SJSA1 (cell line): ENCODE data around the gene ADGRB2. TPM values are rescaled to one million over a fixed set of nuclear protein-coding genes. Genes with fewer than 3 reads are reported as not detected.

Experiments used
- DNase-seq, 2 experiments: peaks; one replicate each; pipeline ENCODE4 v3.0.0-alpha.2; 2015 to 2020; ENCODE audit warnings: low spot score in 2 of 2, low read depth in 1 of 2
- H3K27ac ChIP-seq: fragments of 250-450 bp; sonication (Bioruptor Pico); 2 replicates; pipeline ENCODE4 v1.5.1; 2020; ENCODE audit warnings: mild to moderate bottlenecking, moderate library complexity
- H3K27me3 ChIP-seq: fragments of 250-450 bp; sonication (Bioruptor Pico); replicated peaks from 2 replicates; pipeline ENCODE4 v1.5.1; 2020; ENCODE audit warnings: mild to moderate bottlenecking, moderate library complexity
- H3K36me3 ChIP-seq: fragments of 250-450 bp; sonication (Bioruptor Pico); 2 replicates; pipeline ENCODE4 v1.5.1; 2020; ENCODE audit warnings: mild to moderate bottlenecking
- H3K4me1 ChIP-seq: fragments of 250-450 bp; sonication (Bioruptor Pico); replicated peaks from 2 replicates; pipeline ENCODE4 v1.6.1; 2021; ENCODE audit warnings: mild to moderate bottlenecking
- H3K4me3 ChIP-seq: fragments of 250-450 bp; sonication (Bioruptor Pico); 2 replicates; pipeline ENCODE4 v1.5.1; 2020; ENCODE audit warnings: mild to moderate bottlenecking
- H3K9me3 ChIP-seq: fragments of 250-450 bp; sonication (Bioruptor Pico); replicated peaks from 2 replicates; pipeline ENCODE4 v1.5.1; 2020; ENCODE audit warnings: mild to moderate bottlenecking
- total RNA-seq: library from RNA; depleted of rRNA; stranded (reverse); fragments of >200 nt; shearing (Covaris generic); gene quantifications from 2 replicates; pipeline ENCODE4 v1.2.3, GENCODE V29; 2014

ADGRB2 gene
- total RNA-seq, 1 experiment from 2014 or later, result 15.4 TPM

GRCh38 chr1:31772669-31773248, 8.6 kb upstream of the ADGRB2 start:
- DNase-seq, result no peak
- H3K4me3 ChIP-seq, result no peak overlapping the region
- no peaks in the 10 kb centered on the region for H3K36me3 ChIP-seq
- no peaks in the 10 kb centered on the region; the same call in 1 of the 2 replicates for H3K4me1 ChIP-seq
- H3K27ac ChIP-seq, result no peak overlapping the region
- H3K9me3 ChIP-seq, result no peaks in the 10 kb centered on the region
- peaks cover 18% of the 10 kb centered on the region for H3K27me3 ChIP-seq

- no peak overlapping the region for H3K27ac ChIP-seq
- H3K9me3 ChIP-seq, result no peaks in the 10 kb centered on the region
- no peak overlapping the region for H3K4me3 ChIP-seq
- peaks cover 18% of the 10 kb centered on the region for H3K27me3 ChIP-seq
- DNase-seq, result no peak
- H3K4me1 ChIP-seq, result no peaks in the 10 kb centered on the region; the same call in 1 of the 2 replicates
- no peaks in the 10 kb centered on the region for H3K36me3 ChIP-seq
Measured at GRCh38 chr1:31771891-31772668, 7.9 kb upstream of the ADGRB2 start.

- Histone ChIP-seq H3K36me3 (no peaks in the 10 kb centered on the region), H3K4me1 (no peaks in the 10 kb centered on the region; the same call in 1 of the 2 replicates), H3K9me3 (no peaks in the 10 kb centered on the region), H3K27ac (no peak overlapping the region), H3K27me3 (peaks cover 18% of the 10 kb centered on the region), H3K4me3 (no peak overlapping the region)
- no peak for DNase-seq
Measured at GRCh38 chr1:31769720-31770390, 5.7 kb upstream of the ADGRB2 start.

- Histone ChIP-seq H3K27ac (no peak overlapping the region), H3K4me3 (no peak overlapping the region), H3K27me3 (peaks cover 17% of the 10 kb centered on the region), H3K4me1 (peaks cover 6% of the 10 kb centered on the region), H3K36me3 (no peaks in the 10 kb centered on the region), H3K9me3 (no peaks in the 10 kb centered on the region)
- no peak for DNase-seq
Measured at GRCh38 chr1:31768939-31769704, 5.0 kb upstream of the ADGRB2 start.

- Histone ChIP-seq H3K27me3 (peaks cover 12% of the 10 kb centered on the region), H3K4me1 (peaks cover 9% of the 10 kb centered on the region), H3K27ac (no peak overlapping the region), H3K4me3 (no peak overlapping the region), H3K9me3 (no peaks in the 10 kb centered on the region), H3K36me3 (no peaks in the 10 kb centered on the region)
- no peak for DNase-seq
Measured at GRCh38 chr1:31768407-31768907, 4.3 kb upstream of the ADGRB2 start.

- Histone ChIP-seq H3K4me1 (peaks cover 21% of the 10 kb centered on the region), H3K27ac (no peak overlapping the region), H3K4me3 (no peak overlapping the region), H3K27me3 (no peaks in the 10 kb centered on the region; the same call in 1 of the 2 replicates), H3K36me3 (no peaks in the 10 kb centered on the region), H3K9me3 (no peaks in the 10 kb centered on the region)
- DNase-seq, result no peak
Measured at GRCh38 chr1:31767225-31767624, 3.1 kb upstream of the ADGRB2 start.

- Histone ChIP-seq H3K9me3 (no peaks in the 10 kb centered on the region), H3K4me3 (no peak overlapping the region), H3K36me3 (no peaks in the 10 kb centered on the region), H3K4me1 (peaks cover 38% of the 10 kb centered on the region), H3K27me3 (no peaks in the 10 kb centered on the region), H3K27ac (no peak overlapping the region)
- no peak for DNase-seq
Measured at GRCh38 chr1:31765516-31765915, 1.4 kb upstream of the ADGRB2 start.

- DNase-seq, result peak in 1 of 2 experiments; percentile 23
- Histone ChIP-seq H3K27me3 (no peaks in the 10 kb centered on the region), H3K4me3 (no peak overlapping the region), H3K36me3 (no peaks in the 10 kb centered on the region), H3K27ac (no peak overlapping the region), H3K9me3 (no peaks in the 10 kb centered on the region), H3K4me1 (peaks cover 43% of the 10 kb centered on the region)
Measured at GRCh38 chr1:31765041-31765467, 914 bp upstream of the ADGRB2 start.

- Histone ChIP-seq H3K36me3 (no peaks in the 10 kb centered on the region), H3K4me1 (peaks cover 48% of the 10 kb centered on the region), H3K4me3 (peak overlapping the region; percentile 53), H3K27me3 (no peaks in the 10 kb centered on the region), H3K27ac (no peak overlapping the region), H3K9me3 (no peaks in the 10 kb centered on the region)
- no peak for DNase-seq
Measured at GRCh38 chr1:31763671-31764311, 349 bp downstream of the ADGRB2 start.

GRCh38 chr1:31762726-31763670, 1.1 kb downstream of the ADGRB2 start:
- no peak overlapping the region for H3K27ac ChIP-seq
- no peaks in the 10 kb centered on the region for H3K36me3 ChIP-seq
- peaks cover 48% of the 10 kb centered on the region for H3K4me1 ChIP-seq
- no peaks in the 10 kb centered on the region for H3K9me3 ChIP-seq
- DNase-seq, result peak; percentile 82 to 85
- no peaks in the 10 kb centered on the region for H3K27me3 ChIP-seq
- H3K4me3 ChIP-seq, result peak overlapping the region; percentile 53

GRCh38 chr1:31762323-31762722, 1.8 kb downstream of the ADGRB2 start:
- no peaks in the 10 kb centered on the region for H3K36me3 ChIP-seq

GRCh38 chr1:31761883-31762282, 2.3 kb downstream of the ADGRB2 start:
- Histone ChIP-seq H3K27me3 (no peaks in the 10 kb centered on the region), H3K4me3 (no peak overlapping the region), H3K4me1 (peaks cover 48% of the 10 kb centered on the region), H3K9me3 (no peaks in the 10 kb centered on the region), H3K27ac (peak overlapping the region; percentile 51), H3K36me3 (peaks cover 4% of the 10 kb centered on the region; the same call in 1 of the 2 replicates)
- peak in 1 of 2 experiments; percentile 66 for DNase-seq

More at GRCh38 chr1:31762323-31762722, 1.8 kb downstream of the ADGRB2 start:
- no peaks in the 10 kb centered on the region for H3K9me3 ChIP-seq
- H3K4me1 ChIP-seq, result peaks cover 48% of the 10 kb centered on the region
- DNase-seq, result no peak
- no peak overlapping the region for H3K27ac ChIP-seq
- peak overlapping the region; percentile 53 for H3K4me3 ChIP-seq
- no peaks in the 10 kb centered on the region for H3K27me3 ChIP-seq
